GM12865 (cell line): ENCODE measurements around the gene ZBTB4.

Experiments
- DNase-seq: peaks from one replicate; pipeline ENCODE4 v3.0.0; 2010; ENCODE audit warnings: low read depth
- H3K4me3 ChIP-seq: 2 replicates; pipeline ENCODE4 v1.5.1; 2011; ENCODE audit warnings: mild to moderate bottlenecking, low read depth, low read length, control low read depth
- CTCF ChIP-seq: IDR thresholded peaks from 2 replicates; pipeline ENCODE4 v1.5.1; 2011; ENCODE audit warnings: low read length, control low read depth, low read depth, inconsistent platforms; ENCODE audit not compliant: insufficient read depth; ENCODE audit errors: missing control alignments

The ZBTB4 gene

GRCh38 chr17:7502171-7502847 lies 22.9 kb upstream of the ZBTB4 start:
- DNase-seq = no peak
- no peak overlapping the region for H3K4me3 ChIP-seq
- TF ChIP-seq CTCF = no peak

GRCh38 chr17:7501729-7502128 lies 22.3 kb upstream of the ZBTB4 start:
- no peak for DNase-seq
- no peak overlapping the region for H3K4me3 ChIP-seq
- TF ChIP-seq CTCF = no peak

- no peak overlapping the region for H3K4me3 ChIP-seq
- no peak for DNase-seq
- TF ChIP-seq CTCF = no peak
These were observed 19.7 kb upstream of the ZBTB4 start for GRCh38 chr17:7499161-7499560.

- no peak for DNase-seq
- no peak for TF ChIP-seq CTCF
- H3K4me3 ChIP-seq = no peak overlapping the region
These were observed 18.2 kb upstream of the ZBTB4 start for GRCh38 chr17:7497636-7498035.

- TF ChIP-seq CTCF = no peak
- no peak for DNase-seq
- no peak overlapping the region for H3K4me3 ChIP-seq
These were observed 17.8 kb upstream of the ZBTB4 start for GRCh38 chr17:7497228-7497627.

GRCh38 chr17:7496470-7497183 lies 17.2 kb upstream of the ZBTB4 start:
- TF ChIP-seq CTCF = no peak
- no peak for DNase-seq
- no peak overlapping the region for H3K4me3 ChIP-seq
